Neural progenitor cell (in vitro differentiated cells): ENCODE measurements around the gene ZFP42.

Experiments
- CTCF ChIP-seq: fragments of 200-600 bp; sonication (generic); IDR thresholded peaks from 2 replicates; pipeline ENCODE4 v1.5.1; 2017; ENCODE audit warnings: antibody characterized with exemption, mild to moderate bottlenecking
- EZH2 ChIP-seq: fragments of 200-600 bp; sonication (generic); IDR thresholded peaks from 2 replicates; pipeline ENCODE4 v1.6.1; 2017; ENCODE audit warnings: antibody characterized with exemption, mild to moderate bottlenecking, moderate library complexity

- TF ChIP-seq CTCF = no peak
- TF ChIP-seq EZH2 = no peak
Observed at GRCh38 chr4:188016754-188017153, 21.2 kb downstream of the ZFP42 start.
